ENCODE results near the gene HOXA1. TPM values are rescaled to one million over a fixed set of nuclear protein-coding genes. Genes with fewer than 3 reads are reported as not detected.

HOXA1 gene
- 1 to 10 TPM in 5 of 10 donors, under 1 TPM in 5; 0.71 to 1.3 (median 0.98) TPM for polyA plus RNA-seq (ENCODE audit: insufficient read length in 10 of 10)
- long read RNA-seq, donor 1: 0 reads
- long read RNA-seq, donor 2: 0 reads
- long read RNA-seq, donor 3: 0 reads
- long read RNA-seq, donor 4: 0 reads
- long read RNA-seq, donor 5: 0 reads
- long read RNA-seq, donor 6: 0 reads
- long read RNA-seq, donor 7: 0 reads
- long read RNA-seq, donor 8: 0 reads
- long read RNA-seq, donor 9: 0 reads

GRCh38 chr7:27095897-27096767 is at the start of gene HOXA1:
Gene HOXA1, minus strand, starts transcription at chr7:27096000. Its CDS starts 88 bp downstream, at chr7:27095912.
- peak; percentile 87 to 93 (median 90) for DNase-seq

GRCh38 chr7:27145165-27145913 is 49.5 kb upstream of the HOXA1 start:
- DNase-seq: peak in 1 of 3 donors; percentile 65

GRCh38 chr7:27144781-27145164 is 49.0 kb upstream of the HOXA1 start:
- DNase-seq: peak in 1 of 3 donors; percentile 63

- peak in 1 of 3 donors; percentile 64 for DNase-seq
Observed at GRCh38 chr7:27143950-27144780, 48.4 kb upstream of the HOXA1 start.

GRCh38 chr7:27143023-27143949 is 47.5 kb upstream of the HOXA1 start, which contains the start of gene HOXA5:
Gene HOXA5, minus strand, starts transcription at chr7:27143681. Its CDS starts 74 bp downstream, at chr7:27143607.
- peak; percentile 88 to 89 (median 89) for DNase-seq

GRCh38 chr7:27142580-27143022 is 46.8 kb upstream of the HOXA1 start:
- no peak for DNase-seq

- DNase-seq: peak in 1 of 3 donors; percentile 62
Observed at GRCh38 chr7:27141923-27142579, 46.3 kb upstream of the HOXA1 start.

GRCh38 chr7:27141137-27141922 is 45.5 kb upstream of the HOXA1 start:
- DNase-seq: peak in 1 of 3 donors; percentile 46

- peak in 1 of 3 donors; percentile 51 for DNase-seq
Observed at GRCh38 chr7:27140126-27140857, 44.5 kb upstream of the HOXA1 start.

GRCh38 chr7:27139334-27140125 is 43.7 kb upstream of the HOXA1 start:
- DNase-seq: no peak

- no peak for DNase-seq
Observed at GRCh38 chr7:27138985-27139333, 43.2 kb upstream of the HOXA1 start.

GRCh38 chr7:27138472-27138871 is 42.7 kb upstream of the HOXA1 start:
- DNase-seq: no peak

GRCh38 chr7:27137640-27138315 is 42.0 kb upstream of the HOXA1 start:
- no peak for DNase-seq

- peak in 1 of 3 donors; percentile 76 for DNase-seq
Observed at GRCh38 chr7:27134392-27134791, 38.6 kb upstream of the HOXA1 start.

GRCh38 chr7:27133409-27134231 is 37.8 kb upstream of the HOXA1 start:
- no peak for DNase-seq

- no peak for DNase-seq
Observed at GRCh38 chr7:27132978-27133377, 37.2 kb upstream of the HOXA1 start.
